Measurements from ENCODE around the gene IER5.

DNA sequence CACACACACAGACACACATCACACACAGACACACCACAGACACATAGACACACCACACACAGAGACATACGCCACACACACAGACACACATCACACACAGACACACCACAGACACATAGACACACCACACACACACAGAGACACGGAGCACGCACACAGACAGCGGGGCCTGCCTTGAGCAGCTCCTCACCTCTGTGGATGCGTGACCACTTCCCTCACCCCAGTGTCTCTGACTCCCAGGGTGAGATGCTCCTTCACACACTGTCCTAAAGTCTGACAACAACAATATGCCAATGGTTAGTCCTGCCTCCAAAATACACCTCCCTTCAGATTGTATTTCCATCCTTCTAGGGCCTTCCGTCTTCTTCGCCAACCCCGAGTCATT, 48.2 kb downstream of the IER5 start:
- no peak for TF ChIP-seq CTCF (conservative IDR thresholded peaks at IDR 0.05)
- no peak for TF ChIP-seq EZH2 (IDR thresholded peaks at IDR 0.05; ENCODE audit: low read depth)

Data from PC-9 (cell line).